Ishikawa (cell line): ENCODE results near the gene DENND2C.

Experiments used
- EP300 ChIP-seq: IDR thresholded peaks from 2 replicates; pipeline ENCODE4 v1.6.1; 2012; ENCODE audit warnings: borderline replicate concordance
- TF ChIP-seq, protein P1 (sequence below): IDR thresholded peaks from 2 replicates; pipeline ENCODE4 v1.6.1; 2012; ENCODE audit warnings: low read depth, mild to moderate bottlenecking

DNA sequence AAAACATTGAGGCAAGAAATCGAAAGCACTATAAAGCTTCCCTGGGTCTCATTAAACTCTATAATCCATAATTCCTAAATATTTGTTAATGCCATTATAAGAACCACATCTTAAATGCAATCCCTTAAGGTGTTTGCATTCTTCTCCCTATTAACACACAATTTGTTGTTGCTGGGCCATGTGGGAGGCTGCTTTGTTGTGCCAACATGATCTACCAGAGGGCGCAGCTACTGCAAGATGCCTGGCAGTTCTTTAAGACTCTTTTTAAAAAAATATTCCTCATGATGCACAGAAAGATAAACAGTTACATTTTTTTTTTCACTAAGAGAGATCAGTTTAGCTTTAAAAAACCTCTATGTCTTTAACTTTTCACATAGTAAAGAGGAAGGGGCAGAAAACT is 49.4 kb downstream of the DENND2C start:
- TF ChIP-seq, protein P1, sequence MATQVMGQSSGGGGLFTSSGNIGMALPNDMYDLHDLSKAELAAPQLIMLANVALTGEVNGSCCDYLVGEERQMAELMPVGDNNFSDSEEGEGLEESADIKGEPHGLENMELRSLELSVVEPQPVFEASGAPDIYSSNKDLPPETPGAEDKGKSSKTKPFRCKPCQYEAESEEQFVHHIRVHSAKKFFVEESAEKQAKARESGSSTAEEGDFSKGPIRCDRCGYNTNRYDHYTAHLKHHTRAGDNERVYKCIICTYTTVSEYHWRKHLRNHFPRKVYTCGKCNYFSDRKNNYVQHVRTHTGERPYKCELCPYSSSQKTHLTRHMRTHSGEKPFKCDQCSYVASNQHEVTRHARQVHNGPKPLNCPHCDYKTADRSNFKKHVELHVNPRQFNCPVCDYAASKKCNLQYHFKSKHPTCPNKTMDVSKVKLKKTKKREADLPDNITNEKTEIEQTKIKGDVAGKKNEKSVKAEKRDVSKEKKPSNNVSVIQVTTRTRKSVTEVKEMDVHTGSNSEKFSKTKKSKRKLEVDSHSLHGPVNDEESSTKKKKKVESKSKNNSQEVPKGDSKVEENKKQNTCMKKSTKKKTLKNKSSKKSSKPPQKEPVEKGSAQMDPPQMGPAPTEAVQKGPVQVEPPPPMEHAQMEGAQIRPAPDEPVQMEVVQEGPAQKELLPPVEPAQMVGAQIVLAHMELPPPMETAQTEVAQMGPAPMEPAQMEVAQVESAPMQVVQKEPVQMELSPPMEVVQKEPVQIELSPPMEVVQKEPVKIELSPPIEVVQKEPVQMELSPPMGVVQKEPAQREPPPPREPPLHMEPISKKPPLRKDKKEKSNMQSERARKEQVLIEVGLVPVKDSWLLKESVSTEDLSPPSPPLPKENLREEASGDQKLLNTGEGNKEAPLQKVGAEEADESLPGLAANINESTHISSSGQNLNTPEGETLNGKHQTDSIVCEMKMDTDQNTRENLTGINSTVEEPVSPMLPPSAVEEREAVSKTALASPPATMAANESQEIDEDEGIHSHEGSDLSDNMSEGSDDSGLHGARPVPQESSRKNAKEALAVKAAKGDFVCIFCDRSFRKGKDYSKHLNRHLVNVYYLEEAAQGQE, result no peak
- no peak for TF ChIP-seq EP300
